H1 (cell line): Measurements from ENCODE around the gene NTMT1. TPM values are rescaled to one million over a fixed set of nuclear protein-coding genes. Genes with fewer than 3 reads are reported as not detected.

Source experiments
- CTCF ChIA-PET: fragments of 300-600 bp; sonication (Branson Sonifier 250); formaldehyde crosslinking; loops from one replicate; lab custom pipeline; 2021; ENCODE audit not compliant: partially characterized antibody; lab: Charles Lee
- POLR2A ChIA-PET: fragments of 300-600 bp; sonication (Branson Sonifier 250); formaldehyde crosslinking; loops from one replicate; lab custom pipeline; 2021; ENCODE audit warnings: inconsistent platforms; ENCODE audit not compliant: partially characterized antibody; lab: Charles Lee
- DNase-seq, 2 experiments: peaks; one replicate each; pipeline versions ENCODE4 v3.0.0 to v3.0.0-alpha.2; 2010 to 2022; ENCODE audit warnings: low spot score in 2 of 2, low read depth in 1 of 2, mixed read lengths in 1 of 2
- FAIRE-seq: peaks from 2 replicates; lab custom pipeline; 2011; peaks lifted over from hg19 to GRCh38; lab: Jason Lieb, UNC
- H2AFZ ChIP-seq: 2 replicates; pipeline ENCODE4 v1.8.1; 2012; ENCODE audit warnings: low read length, inconsistent platforms
- H2AK5ac ChIP-seq: 2 replicates; pipeline ENCODE4 v1.6.1; 2013; ENCODE audit warnings: low read depth, low read length
- H2BK120ac ChIP-seq: replicated peaks from 2 replicates; pipeline ENCODE3; 2013; ENCODE audit warnings: low read depth, low read length, inconsistent platforms
- H2BK12ac ChIP-seq: 2 replicates; pipeline ENCODE4 v1.6.1; 2013; ENCODE audit warnings: low read depth, low read length
- H2BK15ac ChIP-seq: 2 replicates; pipeline ENCODE4 v1.6.1; 2013; ENCODE audit warnings: low read length
- H2BK20ac ChIP-seq: 2 replicates; pipeline ENCODE4 v1.6.1; 2013; ENCODE audit warnings: low read length
- H2BK5ac ChIP-seq: 2 replicates; pipeline ENCODE4 v1.6.1; 2013; ENCODE audit warnings: low read depth, low read length
- H3K14ac ChIP-seq: 2 replicates; pipeline ENCODE4 v1.6.1; 2013; ENCODE audit warnings: inconsistent platforms; ENCODE audit not compliant: insufficient read length
- H3K18ac ChIP-seq: 2 replicates; pipeline ENCODE4 v1.6.1; 2013; ENCODE audit warnings: low read length; ENCODE audit errors: extremely low read depth
- H3K23ac ChIP-seq: 2 replicates; pipeline ENCODE4 v1.6.1; 2013; ENCODE audit warnings: inconsistent platforms; ENCODE audit not compliant: insufficient read length
- H3K23me2 ChIP-seq: 2 replicates; pipeline ENCODE4 v1.6.1; 2013; ENCODE audit warnings: low read depth, low read length
- H3K27ac ChIP-seq: 2 replicates; pipeline ENCODE4 v1.6.1; 2011; ENCODE audit warnings: low read depth, low read length, inconsistent platforms
- H3K27me3 ChIP-seq, 4 experiments: replicated peaks in 1 of 4; 1 replicate in 1 of 4; 2 replicates in 3 of 4; pipeline versions ENCODE4 v1.6.1 to v1.8.1; 2011 to 2013; ENCODE audit warnings: low read length in 3 of 4, mild to moderate bottlenecking in 3 of 4, inconsistent platforms in 2 of 4, mixed read lengths in 2 of 4, moderate library complexity in 1 of 4; ENCODE audit not compliant: control insufficient read depth in 3 of 4, insufficient read depth in 3 of 4; ENCODE audit errors: extremely low read depth in 1 of 4
- H3K36me3 ChIP-seq, 4 experiments: 2 replicates each; pipeline versions ENCODE4 v1.6.1 to v1.8.1; 2011 to 2013; ENCODE audit warnings: mild to moderate bottlenecking in 4 of 4, low read length in 3 of 4, moderate library complexity in 2 of 4, control low read depth in 1 of 4, inconsistent platforms in 1 of 4; ENCODE audit not compliant: insufficient read depth in 4 of 4, control insufficient read depth in 2 of 4
- H3K4ac ChIP-seq: replicated peaks from 2 replicates; pipeline ENCODE3; 2013; ENCODE audit warnings: low read length, low read depth, mixed read lengths, inconsistent platforms; ENCODE audit not compliant: insufficient read length
- H3K4me1 ChIP-seq, 4 experiments: replicated peaks in 1 of 4; 1 replicate in 1 of 4; 2 replicates in 3 of 4; pipeline versions ENCODE4 v1.6.1 to v1.8.1; 2011 to 2013; ENCODE audit warnings: low read length in 3 of 4, inconsistent platforms in 2 of 4, mixed read lengths in 1 of 4; ENCODE audit not compliant: insufficient read depth in 4 of 4, control insufficient read depth in 3 of 4
- H3K4me2 ChIP-seq, 2 experiments: 2 replicates each; pipeline versions ENCODE4 v1.6.1 to v1.8.1; 2011 to 2013; ENCODE audit warnings: low read depth in 2 of 2, low read length in 2 of 2, control low read depth in 1 of 2, inconsistent platforms in 1 of 2, mild to moderate bottlenecking in 1 of 2; ENCODE audit not compliant: insufficient read depth in 1 of 2
- H3K4me3 ChIP-seq, 4 experiments: fragments of 200-600, 300-600 bp in 1 of 4; sonication (generic), shearing (Covaris generic), sonication (Bioruptor Twin) in 1 of 4; 2 replicates each; pipeline versions ENCODE4 v1.5.1 to v1.8.1; 2011 to 2016; ENCODE audit warnings: low read length in 4 of 4, low read depth in 3 of 4, control low read depth in 2 of 4, inconsistent platforms in 2 of 4, mild to moderate bottlenecking in 2 of 4, mixed read lengths in 1 of 4, moderate library complexity in 1 of 4; ENCODE audit not compliant: insufficient read depth in 2 of 4; ENCODE audit errors: extremely low read depth in 1 of 4
- H3K56ac ChIP-seq: replicated peaks from 2 replicates; pipeline ENCODE3; 2013; ENCODE audit warnings: low read depth, mild to moderate bottlenecking, mixed read lengths, low read length, inconsistent platforms; ENCODE audit not compliant: insufficient read length
- H3K79me1 ChIP-seq: 2 replicates; pipeline ENCODE4 v1.6.1; 2013; ENCODE audit warnings: low read depth, low read length, control low read depth
- H3K79me2 ChIP-seq, 2 experiments: 2 replicates each; pipeline versions ENCODE4 v1.6.1 to v1.8.1; 2012 to 2013; ENCODE audit warnings: low read length in 2 of 2, mild to moderate bottlenecking in 2 of 2, inconsistent platforms in 1 of 2; ENCODE audit not compliant: insufficient read depth in 2 of 2, control insufficient read depth in 1 of 2
- H3K9ac ChIP-seq, 4 experiments: replicated peaks in 1 of 4; 1 replicate in 1 of 4; 2 replicates in 3 of 4; pipeline versions ENCODE4 v1.6.1 to v1.8.1; 2011 to 2013; ENCODE audit warnings: low read depth in 3 of 4, low read length in 3 of 4, control low read depth in 2 of 4, mild to moderate bottlenecking in 2 of 4, moderate library complexity in 2 of 4, inconsistent platforms in 1 of 4; ENCODE audit errors: extremely low read depth in 1 of 4
- H3K9me3 ChIP-seq, 2 experiments: 2 replicates each; pipeline versions ENCODE4 v1.6.1 to v1.8.1; 2012 to 2013; ENCODE audit warnings: mild to moderate bottlenecking in 2 of 2, moderate library complexity in 2 of 2, control low read depth in 1 of 2, inconsistent platforms in 1 of 2, low read depth in 1 of 2, low read length in 1 of 2, mixed read lengths in 1 of 2; ENCODE audit not compliant: insufficient read depth in 2 of 2
- H4K20me1 ChIP-seq, 2 experiments: replicated peaks in 1 of 2; 2 replicates each; pipeline versions ENCODE3 to v1.8.1; 2011 to 2013; ENCODE audit warnings: inconsistent platforms in 2 of 2, low read length in 2 of 2, mild to moderate bottlenecking in 1 of 2; ENCODE audit not compliant: insufficient read depth in 2 of 2, control insufficient read depth in 1 of 2
- H4K5ac ChIP-seq: 2 replicates; pipeline ENCODE4 v1.6.1; 2013; ENCODE audit warnings: low read length, low read depth, mixed read lengths, inconsistent platforms; ENCODE audit not compliant: insufficient read length
- H4K8ac ChIP-seq: 2 replicates; pipeline ENCODE4 v1.8.0; 2013; ENCODE audit warnings: mild to moderate bottlenecking, moderate library complexity, low read length, inconsistent platforms; ENCODE audit not compliant: insufficient read depth; ENCODE audit errors: extremely low read depth
- H4K91ac ChIP-seq: replicated peaks from 2 replicates; pipeline ENCODE3; 2013; ENCODE audit warnings: low read length, mixed read lengths, inconsistent platforms; ENCODE audit not compliant: insufficient read length
- GABPA ChIP-seq: IDR thresholded peaks from 2 replicates; pipeline ENCODE4 v1.6.1; 2011; ENCODE audit warnings: mild to moderate bottlenecking, low read length, moderate library complexity, borderline replicate concordance; ENCODE audit not compliant: insufficient read depth
- WGBS, 2 experiments: shearing (Covaris generic) in 1 of 2; methylation state at CpG; one replicate each; pipeline versions ENCODE4 v1.1.6 to v1.1.7; 2013 to 2015; ENCODE audit warnings: low lambda C conversion rate in 2 of 2, mixed read lengths in 2 of 2, inconsistent platforms in 1 of 2, low coverage in 1 of 2, missing lambda C conversion rate in 1 of 2; ENCODE audit not compliant: insufficient replicate concordance in 2 of 2, insufficient coverage in 1 of 2, insufficient read length in 1 of 2; ENCODE audit errors: extremely low coverage in 1 of 2, missing lambda C conversion rate in 1 of 2; 5-methylcytosine and 5-hydroxymethylcytosine counted together
- polyA plus RNA-seq, 7 experiments: library from polyadenylated mRNA; depleted of rRNA in 3 of 7; stranded (reverse) in 5 of 7; unstranded in 2 of 7; fragments of >200 nt in 5 of 7; fragments of 200-250 nt in 2 of 7; gene quantifications; 1 replicate in 5 of 7; 2 replicates in 1 of 7; 4 replicates in 1 of 7; pipeline versions ENCODE4 v1.2.1 to v1.2.3, GENCODE V29; 2011 to 2013; ENCODE audit warnings: missing spikeins in 2 of 7, mixed read lengths in 2 of 7
- total RNA-seq: library from RNA; stranded (reverse); fragmentation: NEBNext Ultra II Directional; extraction: Animal tissue kit (Norgen Biotek cat#: 25700); gene quantifications from 2 replicates; pipeline ENCODE4 v1.2.1, GENCODE V29; 2021

Gene NTMT1
- total and polyA plus RNA-seq, 2 of the 8 experiments (the other 6 are each of a cell fraction or from before 2014, with no cell fraction given), result 66.8 to 70.2 TPM

DNA sequence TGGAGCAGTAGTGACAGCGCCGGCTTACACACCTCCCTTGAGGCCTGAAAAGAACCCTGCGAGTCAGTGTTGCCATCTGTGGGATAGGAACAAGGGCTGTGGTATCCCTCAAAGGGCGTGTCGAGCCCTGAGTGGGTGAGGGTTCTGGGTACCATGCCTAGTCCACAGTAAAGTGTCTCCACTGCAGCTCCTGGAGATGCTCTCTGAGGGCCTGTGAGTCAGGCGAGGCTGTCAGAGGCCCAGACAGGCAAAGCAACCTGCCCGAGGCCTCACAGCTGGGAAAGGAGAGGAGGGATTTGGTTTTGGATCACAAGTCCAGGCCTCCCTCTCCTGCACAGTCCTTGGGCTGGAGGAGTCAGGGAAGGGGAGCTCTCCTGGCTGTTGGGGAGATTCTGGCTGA is 45.6 kb downstream of the NTMT1 start:
- H3K79me2 ChIP-seq, result no peaks in the 10 kb centered on the region
- 90% methylated on average over 7 of the region's 7 CpGs; no CpG with 5 or more reads in 1 of the 2 experiments for WGBS, 2 experiments

More for the DNA sequence above, 45.6 kb downstream of the NTMT1 start:
- Histone ChIP-seq H3K4me3 (no peak overlapping the region), H3K4me2 (no peak overlapping the region), H3K36me3 (no peaks in the 10 kb centered on the region), H3K18ac (no peak overlapping the region; the same call in 1 of the 2 replicates), H3K9ac (no peak overlapping the region), H2AFZ (no peak overlapping the region), H3K79me1 (no peaks in the 10 kb centered on the region), H2BK15ac (no peak overlapping the region), H3K27ac (no peak overlapping the region), H3K23me2 (no peaks in the 10 kb centered on the region), H2AK5ac (no peak overlapping the region; the same call in 1 of the 2 replicates), H4K5ac (no peak overlapping the region), H3K4ac (no peak overlapping the region), H3K9me3 (no peaks in the 10 kb centered on the region), H2BK120ac (no peak overlapping the region), H3K4me1 (peaks cover 0 to 8% (median 4%) of the 10 kb centered on the region in 4 experiments; a peak in 5 of 7 replicates), H3K56ac (no peak overlapping the region), H4K20me1 (no peaks in the 10 kb centered on the region), H2BK5ac (no peak overlapping the region), H3K23ac (no peak overlapping the region), H4K8ac (no peak overlapping the region), H2BK12ac (0 out of 2 replicates have a peak overlapping the region, but pooled peaks have one; percentile 17), H4K91ac (no peak overlapping the region), H3K27me3 (peaks cover 0 to 3% (median 0%) of the 10 kb centered on the region in 4 experiments; a peak in 1 of 7 replicates), H2BK20ac (no peak overlapping the region), H3K14ac (no peak overlapping the region)
- ChIA-PET POLR2A (interaction anchor here (1.1 kb wide), 1 partner anchor 32 kb away, joined by 4 read pairs; no protein-coding TSS in a partner anchor), CTCF (interaction anchor here (0.9 to 1.4 kb wide), 2 partner anchors 54 to 56 kb away, joined by 3 to 4 read pairs; no protein-coding TSS in a partner anchor)
- FAIRE-seq, result no peak
- no peak for TF ChIP-seq GABPA
- no peak for DNase-seq
